Testis (tissue), 3 donors: ENCODE data around the gene CTU2. TPM values are rescaled to one million over a fixed set of nuclear protein-coding genes. Genes with fewer than 3 reads are reported as not detected.

Experiments
- DNase-seq: peaks from one replicate; pipeline ENCODE4 v3.0.0-alpha.2; 2019
- H3K27ac ChIP-seq, 2 donors: fragments of 200-600 bp; sonication (generic); one replicate each; pipeline ENCODE4 v1.5.1; 2019
- H3K27me3 ChIP-seq: fragments of 200-600 bp; sonication (generic); one replicate; pipeline ENCODE4 v1.5.1; 2019
- H3K36me3 ChIP-seq: fragments of 200-600 bp; sonication (generic); one replicate; pipeline ENCODE4 v1.5.1; 2017; ENCODE audit warnings: low read depth; ENCODE audit errors: missing control alignments
- H3K4me1 ChIP-seq: fragments of 200-600 bp; sonication (generic); one replicate; pipeline ENCODE4 v1.5.1; 2019
- H3K4me3 ChIP-seq, 2 donors: fragments of 200-600 bp; sonication (generic); one replicate each; pipeline ENCODE4 v1.5.1; 2017 to 2019
- H3K9me3 ChIP-seq: fragments of 200-600 bp; sonication (generic); one replicate; pipeline ENCODE4 v1.5.1; 2017
- POLR2A ChIP-seq: fragments of 450-650 bp; IDR thresholded peaks from one replicate; pipeline ENCODE4 v1.6.1; 2017; ENCODE audit warnings: antibody characterized with exemption, mild to moderate bottlenecking, moderate library complexity
- WGBS, 2 donors: methylation state at CpG; one replicate each; pipeline ENCODE4 v1.1.5; 2018; 5-methylcytosine and 5-hydroxymethylcytosine counted together
- intact Hi-C: fragments of 100-400 bp; cut with DNase I; formaldehyde crosslinking; loops from one replicate; pipeline ENCODE4 v1.15.1; 2023; ENCODE audit warnings: low total_unique reads
- polyA plus RNA-seq: library from polyadenylated mRNA; stranded (reverse); fragments of 350-450 nt; fragmentation: Illumina TruSeq; extraction: RNeasy Lipid Tissue Mini Kit (QIAGEN cat#74804); gene quantifications from one replicate; pipeline ENCODE4 v1.2.3, GENCODE V29; 2014; ENCODE audit warnings: low read depth, low replicate concordance; ENCODE audit not compliant: insufficient read depth
- total RNA-seq, 2 donors: library from RNA; depleted of rRNA; stranded (reverse); fragments of >200 nt; gene quantifications; one replicate each; pipeline ENCODE4 v1.2.3, GENCODE V29; 2016
- TF ChIP-seq, protein P1 (sequence below), 3 experiments: fragments of 450-650 bp in 2 of 3; fragments of 200-600 bp in 1 of 3; sonication (generic) in 1 of 3; IDR thresholded peaks; one replicate each; pipeline ENCODE4 v1.5.1; 2016 to 2019; ENCODE audit warnings: antibody characterized with exemption in 3 of 3, mild to moderate bottlenecking in 2 of 3, moderate library complexity in 1 of 3

Gene CTU2
- total and polyA plus RNA-seq, 3 donors from 2014 or later = 19.8 to 25.4 (median 24.8) TPM

DNA sequence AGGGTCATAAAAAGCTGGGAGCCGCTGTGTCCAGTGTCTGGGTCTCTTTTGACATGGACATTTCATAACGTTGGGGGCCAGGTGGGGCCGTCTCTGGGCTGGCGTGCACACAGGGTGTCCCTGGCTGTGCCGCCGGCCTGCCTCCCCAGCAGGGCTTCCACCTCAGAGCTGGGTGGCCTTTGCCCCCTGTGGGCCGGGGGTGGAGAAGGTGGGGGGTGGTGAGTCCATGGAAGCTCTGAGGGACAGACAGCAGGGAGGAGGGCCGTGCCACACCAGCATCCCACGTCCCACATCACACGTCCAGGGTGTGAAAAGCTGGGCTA lies 19.1 kb upstream of the CTU2 start:
- H3K9me3 ChIP-seq = no peaks in the 10 kb centered on the region
- no peak for TF ChIP-seq POLR2A
- TF ChIP-seq, protein P1, sequence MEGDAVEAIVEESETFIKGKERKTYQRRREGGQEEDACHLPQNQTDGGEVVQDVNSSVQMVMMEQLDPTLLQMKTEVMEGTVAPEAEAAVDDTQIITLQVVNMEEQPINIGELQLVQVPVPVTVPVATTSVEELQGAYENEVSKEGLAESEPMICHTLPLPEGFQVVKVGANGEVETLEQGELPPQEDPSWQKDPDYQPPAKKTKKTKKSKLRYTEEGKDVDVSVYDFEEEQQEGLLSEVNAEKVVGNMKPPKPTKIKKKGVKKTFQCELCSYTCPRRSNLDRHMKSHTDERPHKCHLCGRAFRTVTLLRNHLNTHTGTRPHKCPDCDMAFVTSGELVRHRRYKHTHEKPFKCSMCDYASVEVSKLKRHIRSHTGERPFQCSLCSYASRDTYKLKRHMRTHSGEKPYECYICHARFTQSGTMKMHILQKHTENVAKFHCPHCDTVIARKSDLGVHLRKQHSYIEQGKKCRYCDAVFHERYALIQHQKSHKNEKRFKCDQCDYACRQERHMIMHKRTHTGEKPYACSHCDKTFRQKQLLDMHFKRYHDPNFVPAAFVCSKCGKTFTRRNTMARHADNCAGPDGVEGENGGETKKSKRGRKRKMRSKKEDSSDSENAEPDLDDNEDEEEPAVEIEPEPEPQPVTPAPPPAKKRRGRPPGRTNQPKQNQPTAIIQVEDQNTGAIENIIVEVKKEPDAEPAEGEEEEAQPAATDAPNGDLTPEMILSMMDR (IDR thresholded peaks at IDR 0.05) = no peak
- DNase-seq = no peak
- 51 to 60% methylated on average over 10 of the region's 10 CpGs for WGBS, 2 donors
- intact Hi-C loops = no loop called here
- peaks cover 19% of the 10 kb centered on the region for H3K4me1 ChIP-seq
- H3K4me3 ChIP-seq = no peak overlapping the region
- no peaks in the 10 kb centered on the region for H3K36me3 ChIP-seq
- no peaks in the 10 kb centered on the region for H3K27me3 ChIP-seq
- H3K27ac ChIP-seq = no peak overlapping the region

DNA sequence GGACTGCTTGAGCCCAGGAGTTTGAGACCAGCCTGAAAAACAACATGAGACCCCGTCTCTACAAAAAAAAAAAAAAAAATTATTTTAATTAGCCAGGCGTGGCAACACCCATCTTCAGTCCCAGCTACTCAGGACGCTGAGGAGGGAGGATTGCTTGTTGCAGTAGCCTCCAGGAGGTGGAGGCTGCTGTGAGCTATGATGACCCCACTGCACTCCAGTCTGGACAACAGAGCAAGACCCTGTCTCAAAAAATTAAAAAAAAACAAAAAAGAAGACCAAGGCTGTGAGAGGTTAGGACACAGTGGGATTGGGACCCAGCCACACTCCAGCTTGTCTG lies 18.7 kb upstream of the CTU2 start:
- Histone ChIP-seq H3K27ac (no peak overlapping the region), H3K36me3 (no peaks in the 10 kb centered on the region), H3K4me1 (peaks cover 19% of the 10 kb centered on the region), H3K27me3 (no peaks in the 10 kb centered on the region), H3K9me3 (no peaks in the 10 kb centered on the region), H3K4me3 (no peak overlapping the region)
- DNase-seq = no peak
- 59 to 83% methylated on average over 3 of the region's 3 CpGs for WGBS, 2 donors
- TF ChIP-seq, protein P1 (IDR thresholded peaks at IDR 0.05) = no peak
- no peak for TF ChIP-seq POLR2A
- intact Hi-C loops = no loop called here

DNA sequence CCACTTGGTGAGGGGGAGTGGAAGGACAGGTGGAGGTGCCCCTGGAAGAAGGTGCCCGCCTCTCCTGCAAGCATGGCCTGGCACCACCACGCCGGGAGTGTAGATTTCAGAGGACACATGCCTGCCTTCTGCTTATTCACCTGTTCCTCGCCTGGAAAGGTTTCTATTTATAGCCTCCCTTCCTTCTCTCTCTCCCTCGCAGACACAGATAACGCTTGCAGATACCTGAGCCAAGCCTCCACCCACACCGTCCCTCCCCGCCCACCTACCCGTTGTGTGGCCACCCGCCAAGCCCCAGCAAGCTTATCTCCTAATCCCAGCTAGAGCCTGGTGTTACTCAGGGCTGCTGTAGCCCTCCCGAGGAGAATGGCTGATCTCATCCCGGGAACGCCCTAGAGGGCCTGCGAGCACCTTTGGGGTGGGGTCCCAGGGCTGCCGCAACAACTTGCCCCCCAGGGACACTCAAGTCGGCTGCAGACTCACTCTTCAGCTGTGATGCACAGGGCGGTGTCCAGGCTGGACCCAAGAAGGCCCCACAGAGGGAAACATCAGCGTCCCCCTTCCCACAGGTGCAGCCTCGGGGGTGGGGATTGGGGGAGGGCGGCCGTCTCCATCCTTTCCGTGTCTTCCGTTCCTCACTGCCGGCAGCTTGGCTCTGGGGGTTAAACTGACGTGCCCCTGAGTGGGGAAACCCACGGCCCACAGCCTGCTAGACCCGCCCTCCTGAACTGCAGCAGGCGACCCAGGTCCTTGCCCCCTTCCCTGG lies 18.1 kb upstream of the CTU2 start:
- Histone ChIP-seq H3K36me3 (no peaks in the 10 kb centered on the region), H3K9me3 (no peaks in the 10 kb centered on the region), H3K27me3 (no peaks in the 10 kb centered on the region), H3K4me1 (peaks cover 19% of the 10 kb centered on the region), H3K27ac (no peak overlapping the region), H3K4me3 (no peak overlapping the region)
- TF ChIP-seq, protein P1 (IDR thresholded peaks at IDR 0.05) = no peak
- TF ChIP-seq POLR2A = no peak
- no peak for DNase-seq
- intact Hi-C loops = no loop called here
- WGBS, 2 donors = 47 to 49% methylated on average over 28 of the region's 28 CpGs

DNA sequence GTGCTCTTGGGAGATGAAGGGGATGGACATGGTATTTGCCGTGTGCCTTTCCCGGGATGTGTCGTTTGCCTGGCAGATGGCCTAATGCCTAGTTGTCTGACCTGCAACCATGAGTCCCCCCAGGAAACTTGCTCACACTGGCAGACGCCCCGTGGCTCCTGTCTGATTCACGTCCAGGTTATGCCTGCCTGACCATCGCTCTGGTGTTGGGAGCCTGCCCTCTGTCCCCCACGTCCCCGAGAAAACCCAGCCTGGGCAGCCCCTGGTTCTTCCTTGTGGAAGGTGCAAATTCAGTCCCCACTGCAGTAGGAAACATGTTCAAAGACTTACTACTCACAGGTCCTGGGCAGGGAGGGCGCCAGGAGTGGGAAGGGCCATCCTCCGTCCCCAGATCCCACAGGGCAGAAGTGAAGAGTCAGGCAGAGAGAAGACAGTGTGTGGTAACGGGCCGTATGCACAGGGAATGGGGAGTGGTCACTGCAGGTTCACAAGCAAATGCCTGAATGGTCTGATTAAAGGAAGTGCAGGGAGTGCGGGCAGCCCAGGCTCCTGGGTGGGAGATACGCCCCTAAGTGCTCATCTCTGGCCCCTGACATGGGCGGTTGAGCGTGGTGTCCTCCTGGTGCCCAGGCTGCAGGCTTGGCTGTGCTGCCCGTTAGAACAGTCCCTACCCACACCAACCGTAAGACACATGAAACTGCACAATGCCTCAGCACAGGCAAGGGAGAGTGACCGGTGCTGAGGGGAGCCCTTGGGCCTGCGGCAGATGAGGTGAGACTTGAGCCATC lies 15.8 kb upstream of the CTU2 start:
- WGBS, 2 donors = 82 to 89% methylated on average over 15 to 20 of the region's 21 CpGs
- DNase-seq = no peak
- Histone ChIP-seq H3K27me3 (no peaks in the 10 kb centered on the region), H3K4me3 (no peak overlapping the region), H3K4me1 (peaks cover 17% of the 10 kb centered on the region), H3K27ac (no peak overlapping the region), H3K36me3 (no peaks in the 10 kb centered on the region), H3K9me3 (no peaks in the 10 kb centered on the region)
- no peak for TF ChIP-seq POLR2A
- TF ChIP-seq, protein P1 (IDR thresholded peaks at IDR 0.05) = no peak
- intact Hi-C loops = no loop called here
